C1 segment of cervical spinal cord (tissue), 14 donors: ENCODE results near the gene LHFPL6.

Experiments used
- DNase-seq, 14 donors: peaks; one replicate each; lab custom pipeline; 2025; lab: John Stamatoyannopoulos, UW

The LHFPL6 gene

DNA sequence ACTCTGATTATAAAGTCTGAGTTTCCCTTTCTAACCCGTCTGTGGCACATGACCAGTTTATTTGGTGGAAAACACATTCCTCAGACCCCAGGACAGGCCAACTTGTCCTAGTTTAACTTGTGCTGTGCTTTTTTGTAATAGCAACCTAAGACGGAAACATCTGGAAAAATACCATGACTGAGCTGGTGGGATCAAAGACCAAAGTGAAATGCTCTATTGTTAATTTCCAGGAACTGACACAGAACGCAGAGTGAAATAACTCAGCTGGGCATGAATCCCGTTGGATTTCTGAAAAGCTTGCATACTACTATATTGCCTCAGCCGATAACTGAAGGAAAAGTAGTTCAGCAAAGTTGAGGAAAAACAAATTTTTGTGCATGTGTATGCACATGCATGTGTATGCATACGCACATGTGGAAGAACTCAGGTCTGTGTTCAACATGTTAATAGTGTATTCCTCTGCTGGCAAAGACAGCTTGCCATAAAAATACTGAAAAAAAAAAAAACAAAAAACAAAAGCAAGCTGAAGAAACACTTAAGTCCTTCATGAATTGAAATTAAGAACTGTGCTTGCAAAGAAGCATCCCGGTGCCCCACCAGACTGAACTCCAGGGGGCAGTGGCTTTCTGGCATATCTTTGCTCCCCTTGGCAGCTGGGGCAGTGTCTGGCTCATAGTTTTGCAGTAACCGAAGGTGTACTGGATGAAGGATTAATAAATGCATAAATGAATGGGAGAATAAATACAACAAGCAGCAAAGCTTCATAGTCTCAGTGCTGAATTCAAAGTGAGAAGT lies 187.8 kb downstream of the LHFPL6 start:
- DNase-seq, result peak in 8 of 14 donors; percentile 17 to 48 (median 28)

DNA sequence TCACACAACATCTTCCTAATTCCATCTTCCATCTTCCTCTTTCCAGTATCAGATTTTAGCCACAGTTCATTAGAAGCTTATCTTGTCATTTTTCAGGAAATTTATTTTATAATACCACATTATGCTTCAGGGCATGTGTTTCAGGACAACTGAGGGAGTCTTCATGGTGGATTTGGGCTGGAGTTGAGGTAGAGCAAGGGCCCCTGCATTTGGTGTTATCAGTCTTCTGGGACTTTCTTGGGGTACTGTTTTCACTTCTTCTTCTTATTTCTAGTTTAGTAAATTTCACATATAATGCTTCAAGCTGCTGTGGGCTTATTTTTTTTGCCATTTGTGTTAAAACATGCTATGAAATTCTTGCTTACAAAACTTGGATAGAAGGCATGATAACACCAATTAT lies 188.7 kb downstream of the LHFPL6 start:
- no peak for DNase-seq

DNA sequence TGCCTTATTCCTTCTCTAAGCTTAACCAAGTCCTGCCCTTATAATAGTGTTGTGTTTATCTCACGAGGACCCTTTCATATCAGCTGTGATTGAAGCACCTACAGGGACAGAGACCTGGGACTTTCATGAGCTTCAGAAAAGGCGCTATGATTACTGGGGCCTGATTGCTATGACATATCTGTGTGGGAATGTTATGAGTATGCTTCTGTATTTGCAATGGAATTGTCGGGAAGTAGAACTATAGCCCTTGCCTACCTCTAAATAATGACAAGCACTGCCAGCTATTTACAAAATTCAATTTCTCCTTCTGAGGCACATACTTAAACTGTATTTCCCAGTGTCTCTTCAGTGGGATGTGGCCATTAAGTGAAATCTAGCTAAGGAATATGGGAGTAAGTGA lies 191.5 kb downstream of the LHFPL6 start:
- no peak for DNase-seq

DNA sequence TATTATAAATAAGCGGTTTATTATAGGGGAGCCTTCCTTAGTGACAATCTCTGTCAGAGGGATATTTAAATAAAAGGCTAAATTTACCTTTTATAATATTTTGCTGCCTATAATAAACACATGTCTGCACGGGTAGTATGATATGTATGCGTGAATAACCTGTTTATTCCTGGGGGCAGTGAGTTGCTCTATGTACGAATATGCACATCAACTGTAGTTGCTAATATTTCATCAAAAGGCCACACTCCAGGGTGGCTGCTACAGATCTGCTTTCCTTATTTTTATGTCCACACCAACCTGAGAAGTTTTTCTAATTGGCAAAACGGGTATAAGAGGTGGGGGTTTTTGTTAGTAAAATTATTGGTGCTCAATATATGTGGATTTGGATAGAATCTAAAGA lies 192.0 kb downstream of the LHFPL6 start:
- no peak for DNase-seq

DNA sequence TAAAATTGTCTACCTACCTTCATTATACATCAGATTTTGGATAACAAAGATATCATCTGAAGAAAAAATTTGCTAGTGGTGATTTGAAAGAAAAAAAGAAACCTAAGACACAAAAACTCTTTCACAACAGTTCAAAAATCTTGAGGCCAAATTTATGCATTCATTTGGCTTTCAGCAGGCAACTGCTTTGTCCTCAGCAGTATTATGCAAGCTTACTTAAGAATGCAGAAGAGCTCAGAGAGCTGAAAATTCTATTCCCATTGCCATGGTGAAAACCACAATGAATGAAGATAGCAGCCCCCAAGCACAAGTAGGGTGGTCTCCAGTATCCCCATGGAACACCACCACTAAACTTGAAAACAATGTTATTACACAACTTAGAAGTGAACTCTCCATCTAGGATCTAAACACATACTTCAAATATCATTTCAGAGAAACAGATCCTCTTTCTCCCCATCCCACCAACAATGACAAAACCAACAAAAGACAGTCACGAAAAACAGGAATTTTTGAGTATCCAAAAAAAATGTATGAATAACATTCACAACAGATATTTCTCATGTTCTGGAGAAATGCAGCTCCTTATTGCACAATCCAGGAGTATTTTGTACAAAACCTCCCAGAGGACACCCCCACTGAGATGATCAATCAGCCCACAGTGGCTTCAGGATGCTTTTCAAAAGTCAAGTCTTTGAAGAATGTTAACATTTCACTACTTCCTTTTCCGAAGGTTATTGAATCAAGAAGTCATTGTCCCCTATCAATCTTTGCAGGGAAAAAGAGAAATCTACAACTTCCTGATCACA lies 192.7 kb downstream of the LHFPL6 start:
- no peak for DNase-seq

DNA sequence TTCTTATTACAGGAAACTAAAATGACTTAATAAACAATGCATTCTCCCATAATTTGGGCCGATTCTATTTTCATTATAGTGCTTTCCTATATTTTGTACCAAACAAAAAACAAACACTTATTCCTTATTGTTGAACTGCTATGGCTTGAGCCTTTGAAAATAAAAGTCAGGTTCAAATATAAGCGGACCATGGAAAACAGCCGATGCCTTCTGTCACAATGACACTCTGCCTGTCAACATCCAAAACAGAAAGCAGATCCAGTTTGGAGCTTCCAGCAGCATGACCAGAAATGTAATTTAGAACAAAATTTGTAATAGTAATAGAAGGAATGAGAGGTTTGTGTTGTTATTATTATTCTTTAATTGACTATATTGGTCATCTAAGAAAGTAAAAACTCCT lies 194.5 kb downstream of the LHFPL6 start:
- DNase-seq, result peak in 1 of 14 donors; percentile 24

DNA sequence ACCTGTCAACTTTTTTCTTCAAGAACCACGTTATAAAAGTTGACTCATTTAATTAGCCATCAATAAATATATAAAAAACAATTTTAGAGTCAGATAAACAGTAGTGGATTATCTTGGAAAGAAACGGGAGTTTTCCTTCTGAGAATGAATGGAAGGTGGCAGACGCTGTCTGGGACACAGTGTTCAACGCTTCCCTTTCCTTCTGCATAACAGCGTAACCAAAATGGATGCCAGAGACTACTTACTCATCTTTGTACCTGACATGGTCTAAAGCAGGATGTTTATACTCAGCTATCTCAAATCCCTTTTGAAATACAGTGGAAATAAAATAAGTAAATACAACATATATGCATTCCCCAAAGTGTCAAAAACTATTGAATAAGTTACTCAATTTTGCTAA lies 195.2 kb downstream of the LHFPL6 start:
- DNase-seq, result no peak

DNA sequence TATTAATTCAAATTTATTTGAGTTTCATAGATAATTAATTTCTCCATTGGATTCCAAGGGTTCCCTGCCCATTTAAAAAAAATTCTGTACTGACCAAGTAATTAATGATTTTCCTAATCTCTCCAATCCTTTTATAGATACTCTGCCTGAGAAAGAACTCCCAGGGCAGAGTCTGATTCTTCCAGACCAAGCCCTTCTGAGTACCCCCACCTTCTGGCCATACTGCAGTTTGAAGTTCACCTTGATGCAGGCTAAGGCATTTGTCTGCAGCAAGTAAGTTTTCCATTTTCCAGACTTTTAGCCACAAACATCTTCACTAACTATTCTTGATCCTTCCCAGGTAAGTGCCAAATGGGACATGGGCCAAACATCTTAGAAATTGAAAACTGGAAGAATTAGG lies 195.9 kb downstream of the LHFPL6 start:
- no peak for DNase-seq

DNA sequence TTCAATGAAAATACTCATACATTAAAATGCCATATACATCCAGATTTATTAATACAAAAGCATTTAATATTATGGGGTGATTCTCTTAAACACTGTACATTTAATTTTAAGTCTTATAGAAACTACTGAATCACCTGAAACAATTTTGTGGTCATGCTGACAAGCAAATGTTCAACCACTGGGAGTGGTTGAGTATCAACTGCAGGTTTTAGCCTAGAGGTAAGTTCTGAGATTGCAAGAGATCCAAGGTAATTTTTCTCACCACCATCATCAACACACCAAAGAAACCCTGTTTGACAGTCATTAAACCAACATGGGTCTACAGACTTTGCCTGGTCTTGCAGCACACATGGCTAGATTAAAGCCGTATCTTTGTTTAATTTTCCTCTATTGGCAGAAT lies 196.3 kb downstream of the LHFPL6 start:
- DNase-seq, result no peak

DNA sequence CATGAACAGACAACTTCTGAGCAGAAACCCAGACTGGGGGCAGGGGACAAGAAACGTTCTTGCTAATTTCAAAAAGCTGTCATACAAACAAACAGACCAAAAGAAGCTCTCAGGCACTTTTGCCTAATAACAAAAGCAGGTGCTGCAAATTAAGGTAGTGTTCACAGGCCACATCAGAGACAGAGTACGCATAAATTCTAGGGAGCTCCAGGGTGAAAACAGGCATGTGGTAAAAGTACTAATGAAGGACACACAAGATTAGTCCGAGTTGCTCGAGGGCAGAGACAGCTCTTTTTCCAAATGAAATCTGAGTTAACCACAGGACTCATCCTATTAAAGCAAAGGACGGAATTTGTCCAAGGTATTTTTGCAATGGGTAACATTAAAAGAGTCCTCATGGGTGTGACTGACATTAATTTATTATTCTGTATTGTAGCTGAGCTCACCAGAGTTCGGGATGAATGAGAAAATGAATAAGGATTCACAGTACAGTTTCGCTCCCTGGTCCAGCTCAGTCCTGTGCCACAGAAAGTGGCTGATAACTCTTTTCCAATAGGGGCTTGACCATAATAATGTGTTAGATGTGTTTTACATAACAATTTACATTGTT lies 197.3 kb downstream of the LHFPL6 start:
- no peak for DNase-seq

DNA sequence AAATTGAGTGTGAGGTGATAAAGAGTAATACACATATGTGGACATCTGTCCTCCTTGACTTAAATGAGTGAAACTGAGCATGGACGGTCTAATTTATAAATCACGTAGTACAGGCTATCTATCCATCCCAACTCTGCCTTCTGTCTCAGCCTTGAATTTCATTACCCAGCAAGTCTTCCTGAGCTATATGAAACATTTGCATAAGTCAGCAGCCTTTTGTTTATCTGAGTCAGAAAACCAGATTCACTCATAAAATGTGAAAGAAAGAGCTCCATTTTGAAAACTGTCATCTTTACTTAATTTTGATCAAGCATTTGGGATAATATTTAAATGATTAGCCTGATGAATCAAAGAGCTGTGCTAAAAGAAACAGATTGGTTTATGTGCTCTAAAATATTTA lies 197.9 kb downstream of the LHFPL6 start:
- DNase-seq, result no peak

DNA sequence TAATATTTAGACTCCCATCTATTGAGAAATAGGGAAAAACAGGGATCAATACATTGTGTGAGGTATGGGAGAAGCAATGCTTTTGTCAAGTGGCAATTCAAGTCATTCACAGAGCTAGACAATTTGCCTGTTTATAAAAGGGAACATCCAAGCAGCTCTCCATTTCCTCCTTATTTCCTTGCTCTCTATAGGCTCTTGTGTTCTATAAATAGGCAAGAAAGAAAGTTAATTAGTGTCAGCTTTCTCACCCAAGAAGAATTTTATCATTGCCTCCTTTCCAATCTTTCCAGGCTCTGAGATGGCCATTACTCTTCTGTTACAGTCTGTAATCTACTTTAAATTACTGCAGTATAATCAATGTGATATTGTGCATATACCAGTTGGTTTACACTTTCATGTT lies 199.9 kb downstream of the LHFPL6 start:
- DNase-seq, result no peak

DNA sequence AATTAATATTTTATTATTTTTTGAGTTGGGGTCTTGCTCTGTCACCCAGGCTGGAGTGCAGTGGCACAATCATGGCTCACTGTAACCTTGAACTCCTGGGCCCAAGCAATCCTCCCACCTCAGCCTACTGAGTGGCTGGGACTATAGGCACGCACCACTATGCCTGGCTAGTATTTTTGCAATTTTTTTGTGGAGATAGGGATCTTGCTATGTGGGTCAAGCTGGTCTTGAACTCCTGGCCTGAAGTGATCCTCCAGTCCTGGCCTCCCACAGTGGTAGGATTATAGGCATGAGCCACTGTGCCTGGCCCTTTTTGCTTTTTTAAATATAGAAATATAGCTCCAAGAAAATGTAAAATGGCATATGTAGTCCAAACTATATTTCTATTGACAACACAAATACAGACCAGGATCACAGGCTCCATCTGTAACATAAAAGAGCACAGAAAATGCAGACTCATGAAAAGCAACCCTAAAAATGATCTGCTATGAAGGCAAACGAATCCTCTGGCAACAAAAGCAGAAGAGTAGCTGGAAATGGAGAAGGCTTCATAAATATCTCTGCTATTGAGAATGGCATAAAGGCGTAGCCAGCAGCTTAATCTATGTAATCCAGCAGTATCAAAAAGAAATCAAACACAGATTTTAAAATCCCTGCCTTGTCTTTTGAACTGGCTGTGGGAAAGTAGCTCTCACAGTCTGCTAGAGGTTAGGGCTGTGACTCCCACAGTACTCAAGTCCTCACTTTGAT lies 200.6 kb downstream of the LHFPL6 start:
- no peak for DNase-seq

DNA sequence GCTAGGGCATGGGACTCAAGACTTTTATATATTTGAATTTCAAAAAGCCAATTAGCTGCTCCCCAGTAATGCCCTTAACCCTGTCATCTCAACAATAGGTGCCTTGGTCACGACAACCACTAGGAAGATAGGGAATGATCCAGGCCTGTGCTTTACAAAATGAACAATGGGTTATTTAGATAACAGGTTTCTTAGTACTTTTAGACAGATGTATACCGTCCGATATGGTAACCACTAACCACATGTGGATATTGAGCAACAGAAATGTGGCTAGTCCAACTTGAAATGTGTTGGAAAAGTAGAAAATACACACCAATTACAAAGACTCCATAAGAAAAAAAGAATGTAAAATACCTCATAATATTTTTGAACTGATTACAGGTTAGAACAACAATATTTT lies 201.2 kb downstream of the LHFPL6 start:
- no peak for DNase-seq

DNA sequence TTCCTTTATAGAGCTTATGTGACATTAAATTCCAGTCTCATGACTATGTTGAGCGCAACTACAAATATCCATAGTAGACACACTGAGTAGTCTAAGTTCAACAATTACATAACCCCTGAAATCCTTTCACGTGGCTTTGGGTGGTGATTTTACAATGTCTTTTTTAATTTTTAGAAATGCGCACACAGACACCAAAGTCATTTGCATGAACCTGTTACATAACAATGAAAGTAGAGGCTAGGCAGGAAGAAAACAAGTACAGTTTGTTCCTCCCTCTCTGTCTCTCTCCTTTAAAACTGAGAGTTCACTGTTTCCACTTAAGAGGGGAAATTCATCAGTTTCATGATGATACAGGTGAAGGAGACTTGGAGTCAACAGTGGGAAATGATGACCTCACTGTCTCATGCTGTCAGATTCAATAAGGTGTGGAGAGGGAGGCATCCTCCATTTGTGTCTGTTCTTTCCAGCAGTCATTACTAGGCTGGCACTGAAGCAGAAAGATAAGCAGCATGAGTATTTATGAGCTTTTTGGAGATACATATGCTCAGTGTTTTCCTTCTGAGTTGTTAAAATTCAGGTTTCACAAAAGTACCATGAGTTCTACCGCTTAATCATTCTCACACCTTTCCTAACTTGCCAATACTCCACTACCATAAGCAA lies 201.8 kb downstream of the LHFPL6 start:
- DNase-seq, result peak in 1 of 14 donors; percentile 89

DNA sequence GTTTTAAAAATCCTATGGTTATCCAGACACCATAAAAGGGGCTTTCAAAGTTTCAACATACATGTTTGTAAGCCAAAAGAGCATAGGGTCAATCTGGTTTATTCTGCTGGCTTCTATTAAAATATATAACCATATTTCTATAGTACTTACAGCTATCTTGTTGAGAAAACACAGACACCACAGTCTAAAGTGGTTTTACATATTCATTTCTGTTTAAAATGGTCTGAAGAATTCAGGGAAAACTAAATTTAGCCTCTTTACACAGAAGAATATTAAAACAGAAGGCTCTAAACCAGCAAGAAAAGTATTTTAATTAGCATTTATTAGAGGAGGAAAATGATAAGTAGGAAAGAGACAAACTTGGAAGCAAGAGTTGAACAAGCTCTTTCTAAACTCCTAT lies 203.9 kb downstream of the LHFPL6 start:
- DNase-seq, result no peak

DNA sequence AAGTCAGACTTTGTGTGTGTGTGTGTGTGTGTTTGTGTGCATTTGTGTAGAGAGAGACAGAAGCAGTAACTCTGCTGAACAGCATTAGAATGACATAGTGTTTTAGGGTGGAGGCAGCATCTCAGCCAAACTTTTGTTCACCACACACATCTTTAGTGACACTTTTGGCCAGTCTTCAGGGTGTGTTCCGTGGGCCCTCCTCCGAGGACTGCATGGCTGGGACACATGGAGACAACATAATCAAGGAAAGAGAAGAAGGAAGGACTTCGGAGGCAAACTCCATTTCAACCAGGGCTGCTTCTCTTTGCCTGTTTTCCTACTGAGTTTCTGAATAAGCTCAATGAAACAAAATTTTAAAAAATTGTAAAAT lies 205.1 kb downstream of the LHFPL6 start:
- DNase-seq, result no peak

DNA sequence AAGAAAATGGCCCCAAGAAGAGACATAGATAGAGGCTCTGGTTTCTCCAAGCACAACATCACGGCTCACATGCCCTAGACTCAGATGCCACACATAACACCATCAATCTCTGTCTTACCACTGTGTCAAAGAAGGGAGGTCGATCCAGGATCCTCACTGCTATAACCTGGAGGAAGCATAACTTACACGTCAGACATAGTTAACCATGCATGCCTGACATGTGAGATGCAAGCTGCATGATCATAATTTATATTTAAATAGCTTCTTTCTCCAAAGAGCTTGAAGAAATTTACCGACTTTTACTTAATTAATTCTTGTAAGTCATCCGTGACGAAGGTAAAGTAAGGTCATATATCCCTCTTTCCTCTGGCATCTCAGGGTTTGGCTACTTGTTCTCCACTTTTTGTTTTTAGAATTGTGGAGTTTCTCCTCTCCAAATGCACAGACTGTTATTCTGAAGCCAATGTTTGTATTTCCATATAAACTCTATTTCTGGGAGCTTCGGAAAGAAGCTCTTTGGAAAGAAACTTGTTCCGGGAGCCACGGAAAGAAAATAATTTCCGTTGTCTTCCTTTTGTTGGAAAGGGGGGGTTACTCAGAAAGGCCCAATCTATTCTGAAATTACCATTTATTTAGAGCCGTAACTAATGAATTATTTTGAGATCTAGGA lies 205.6 kb downstream of the LHFPL6 start:
- DNase-seq, result no peak

DNA sequence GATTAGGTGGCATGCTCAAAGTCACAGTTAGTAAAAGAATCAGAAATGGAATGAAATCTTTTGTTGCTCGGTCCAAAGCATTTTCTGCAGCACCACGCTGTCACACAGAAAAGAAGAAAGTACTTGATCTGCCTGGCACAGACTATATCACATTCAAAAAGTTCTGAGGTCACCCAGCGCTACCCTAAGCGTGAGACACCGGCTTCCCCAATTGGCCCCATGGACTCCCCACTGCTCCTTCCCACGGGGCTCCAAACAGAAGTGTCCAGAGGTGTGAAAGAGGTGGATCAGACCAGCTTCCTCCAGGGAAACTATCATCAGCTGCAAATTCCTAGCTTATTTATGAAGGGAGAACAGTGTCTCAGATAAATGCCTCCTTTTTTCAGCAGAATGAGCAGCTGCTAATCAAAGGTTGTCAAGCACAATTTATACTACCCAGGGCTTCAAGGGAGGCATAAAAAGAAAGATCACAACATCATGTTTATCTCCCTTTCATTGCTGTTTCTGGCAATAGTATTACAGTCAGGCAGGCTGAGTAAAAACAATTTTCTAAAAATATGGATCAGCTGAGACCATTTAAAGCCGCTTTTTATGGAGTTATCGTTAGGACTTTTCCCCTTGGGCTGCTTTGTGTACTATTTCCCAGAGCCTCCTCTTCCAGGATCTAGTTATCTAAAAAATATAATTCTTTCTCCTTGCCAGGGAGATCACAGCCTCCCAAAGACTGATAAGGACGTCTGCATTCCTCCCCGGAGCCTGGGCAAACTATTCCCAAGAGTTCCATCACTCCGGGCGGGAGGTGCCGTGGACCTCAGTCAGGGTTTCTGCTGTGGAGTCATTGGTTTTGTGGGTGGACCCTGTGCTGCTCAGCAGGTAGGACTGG lies 208.0 kb downstream of the LHFPL6 start:
- DNase-seq, result no peak

DNA sequence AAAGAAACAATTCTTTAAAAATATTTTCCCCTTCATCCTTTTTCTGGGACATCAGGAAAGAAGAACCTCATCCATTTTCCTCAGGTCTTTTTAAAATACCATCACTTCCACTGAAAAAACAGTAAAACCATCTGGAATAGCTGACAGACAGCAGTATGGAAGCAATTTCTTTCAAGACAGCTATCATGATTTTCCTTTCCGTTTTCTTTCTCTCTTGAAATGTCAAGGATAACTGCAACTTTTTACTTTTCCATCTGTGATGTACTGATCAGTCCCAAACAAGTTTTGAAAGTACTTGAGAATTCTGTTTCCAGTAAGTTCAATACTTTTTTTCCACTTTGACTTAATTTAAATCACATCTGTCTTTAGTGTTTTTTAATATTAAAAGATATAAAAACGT lies 211.2 kb downstream of the LHFPL6 start:
- DNase-seq, result no peak
